GM21390 (cell line): ENCODE measurements around the gene MYO9A.

ENCODE experiments used
- ATAC-seq: cut with Tn5 transposase; IDR thresholded peaks from one replicate; pipeline ENCODE4 v1.9.1; 2021; ENCODE audit not compliant: unreplicated experiment

Gene MYO9A

GRCh38 chr15:71812966-71813722 lies 304.8 kb downstream of the MYO9A start:
- no peak for ATAC-seq

- ATAC-seq: no peak
Observed at GRCh38 chr15:71811752-71812735, 305.9 kb downstream of the MYO9A start.

- no peak for ATAC-seq
Observed at GRCh38 chr15:71811036-71811736, 306.8 kb downstream of the MYO9A start.

- ATAC-seq: no peak
Observed at GRCh38 chr15:71810256-71811035, 307.5 kb downstream of the MYO9A start, which contains the start of gene NR2E3. Gene NR2E3 (plus strand): TSS chr15:71810554. CDS start chr15:71810744, 190 bp downstream.

GRCh38 chr15:71809346-71809745 lies 308.6 kb downstream of the MYO9A start:
- no peak for ATAC-seq

GRCh38 chr15:71808311-71809020 lies 309.5 kb downstream of the MYO9A start:
- no peak for ATAC-seq

GRCh38 chr15:71807691-71808091 lies 310.3 kb downstream of the MYO9A start:
- ATAC-seq: no peak

GRCh38 chr15:71807125-71807629 lies 310.8 kb downstream of the MYO9A start:
- no peak for ATAC-seq

GRCh38 chr15:71806452-71806931 lies 311.5 kb downstream of the MYO9A start:
- no peak for ATAC-seq

- no peak for ATAC-seq
Observed at GRCh38 chr15:71804695-71805470, 313.1 kb downstream of the MYO9A start.

GRCh38 chr15:71804226-71804625 lies 313.7 kb downstream of the MYO9A start:
- no peak for ATAC-seq

GRCh38 chr15:71802770-71803169 lies 315.2 kb downstream of the MYO9A start:
- ATAC-seq: no peak

GRCh38 chr15:71801935-71802655 lies 315.9 kb downstream of the MYO9A start:
- no peak for ATAC-seq

- no peak for ATAC-seq
Observed at GRCh38 chr15:71800835-71801745, 316.9 kb downstream of the MYO9A start.

GRCh38 chr15:71800190-71800589 lies 317.8 kb downstream of the MYO9A start:
- ATAC-seq: no peak

- no peak for ATAC-seq
Observed at GRCh38 chr15:71798641-71799040, 319.3 kb downstream of the MYO9A start.

GRCh38 chr15:71792521-71792920 lies 325.4 kb downstream of the MYO9A start:
- no peak for ATAC-seq
